G401 (cell line): ENCODE results near the gene MRPL41. TPM values are rescaled to one million over a fixed set of nuclear protein-coding genes. Genes with fewer than 3 reads are reported as not detected.
"Not testable (repeated sequence)": the region's sequence is repeated elsewhere in the genome, so short reads cannot be mapped to it uniquely, and the experiment has no call there.

ENCODE experiments used
- DNase-seq: peaks from one replicate; pipeline ENCODE4 v3.0.0-alpha.2; 2015; ENCODE audit warnings: low spot score
- in situ Hi-C: cut with HindIII; loops from 2 replicates; pipeline ENCODE4 v1.10.0; 2016; ENCODE audit warnings: low sequenced_read_pairs, mixed read lengths
- total RNA-seq: library from RNA; depleted of rRNA; stranded (reverse); fragments of >200 nt; shearing (Covaris generic); gene quantifications from 2 replicates; pipeline ENCODE4 v1.2.3, GENCODE V29; 2014

Gene MRPL41
- total RNA-seq, 1 experiment from 2014 or later, result 75.7 TPM

DNA sequence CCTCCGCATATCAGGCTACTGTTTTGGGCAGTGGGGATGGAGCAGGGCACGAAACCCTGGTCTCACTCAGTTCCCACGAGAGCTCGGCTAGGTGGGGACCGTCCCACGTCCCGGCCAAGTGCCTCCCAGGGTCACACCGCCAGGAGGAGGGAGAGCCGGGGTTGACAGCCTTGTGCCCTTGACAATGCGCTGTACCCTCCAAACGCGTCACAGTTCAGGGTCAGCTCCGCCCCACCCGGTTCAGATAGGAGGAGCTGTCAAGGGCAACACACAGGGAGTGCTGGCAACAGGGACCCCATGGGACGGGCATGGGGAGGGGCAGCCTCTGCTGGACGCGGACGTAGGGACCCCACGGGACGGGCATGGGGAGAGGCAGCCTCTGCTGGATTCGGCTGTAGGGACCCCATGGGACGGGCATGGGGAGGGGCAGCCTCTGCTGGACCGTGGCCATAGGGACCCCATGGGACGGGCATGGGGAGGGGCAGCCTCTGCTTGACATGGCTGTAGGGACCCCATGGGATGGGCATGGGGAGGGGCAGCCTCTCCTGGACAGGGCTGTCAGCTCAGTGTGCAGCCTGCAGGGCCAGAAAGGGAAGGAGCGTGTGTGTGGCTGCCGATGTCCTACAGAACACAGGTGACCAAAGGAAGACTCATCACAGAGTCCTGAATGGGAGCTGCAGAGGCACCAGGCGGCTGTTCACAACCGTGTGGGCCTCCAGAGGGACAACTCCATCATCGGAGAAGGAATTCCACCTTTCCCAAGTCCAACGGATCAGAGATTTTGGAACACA, 30.9 kb upstream of the MRPL41 start:
- in situ Hi-C loops, result no loop called here
- no peak for DNase-seq

DNA sequence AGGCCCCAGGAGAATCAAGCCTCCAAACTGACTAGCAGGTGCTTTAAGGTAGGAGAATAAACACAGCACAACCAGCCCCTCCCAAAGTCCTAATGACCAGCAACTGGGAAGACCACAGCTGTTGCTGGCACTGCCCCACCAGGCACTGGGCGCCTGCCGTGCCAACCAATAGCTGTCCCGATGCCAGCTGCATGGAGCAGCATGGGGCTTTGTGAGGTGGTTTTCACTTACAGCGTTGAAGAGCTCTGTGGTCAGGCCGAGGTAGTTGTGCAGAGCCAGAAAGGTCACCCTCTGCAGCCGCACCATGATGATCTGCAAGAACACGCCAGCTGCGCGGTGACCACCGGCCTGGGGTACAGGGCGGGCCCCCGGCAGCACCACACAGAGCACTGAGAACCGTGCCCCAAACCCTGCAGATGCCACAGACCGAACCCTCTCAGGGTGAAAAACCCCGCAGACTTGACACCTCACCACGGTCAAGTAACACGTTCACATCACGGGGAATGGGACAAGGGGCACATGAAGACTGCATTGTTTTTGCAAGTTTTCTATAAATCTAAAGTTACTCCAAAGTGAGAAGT, 30.2 kb upstream of the MRPL41 start:
- DNase-seq, result no peak
- in situ Hi-C loops, result no loop called here

DNA sequence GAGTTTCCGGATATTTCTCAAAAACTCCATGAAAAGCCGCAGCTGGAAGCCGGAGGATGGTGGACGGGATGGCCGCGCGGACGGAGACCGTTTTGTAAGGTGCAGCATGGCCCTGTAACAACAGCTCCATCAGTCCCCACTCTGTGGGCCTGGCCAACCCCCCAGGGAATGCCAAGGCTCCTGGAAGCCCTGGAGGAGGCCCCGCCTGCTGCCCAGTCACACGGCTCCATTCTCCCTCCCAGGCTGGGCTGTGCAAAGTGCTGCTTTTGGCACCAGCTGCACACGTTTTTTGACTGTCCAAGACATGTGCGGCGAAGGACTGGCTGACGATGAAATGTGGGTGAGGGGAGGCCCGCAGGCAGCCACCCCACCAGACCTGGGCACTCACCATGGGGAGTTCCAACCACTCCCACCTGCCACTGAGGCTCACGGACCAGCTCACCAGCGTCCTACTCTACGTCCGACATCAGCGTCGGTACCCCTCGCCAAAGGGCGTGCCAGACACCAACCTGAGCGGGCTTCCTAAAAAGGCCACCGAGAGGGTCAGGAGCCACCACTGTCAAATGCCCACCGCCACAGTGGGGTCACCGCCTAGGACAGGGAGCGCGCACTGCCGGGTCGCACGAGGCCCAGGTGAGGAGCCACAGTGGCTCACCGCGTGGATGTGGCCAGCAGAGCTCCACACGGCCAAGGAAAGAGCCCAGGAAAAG, 28.8 kb upstream of the MRPL41 start:
- DNase-seq, result no peak
- in situ Hi-C loops, result no loop called here

DNA sequence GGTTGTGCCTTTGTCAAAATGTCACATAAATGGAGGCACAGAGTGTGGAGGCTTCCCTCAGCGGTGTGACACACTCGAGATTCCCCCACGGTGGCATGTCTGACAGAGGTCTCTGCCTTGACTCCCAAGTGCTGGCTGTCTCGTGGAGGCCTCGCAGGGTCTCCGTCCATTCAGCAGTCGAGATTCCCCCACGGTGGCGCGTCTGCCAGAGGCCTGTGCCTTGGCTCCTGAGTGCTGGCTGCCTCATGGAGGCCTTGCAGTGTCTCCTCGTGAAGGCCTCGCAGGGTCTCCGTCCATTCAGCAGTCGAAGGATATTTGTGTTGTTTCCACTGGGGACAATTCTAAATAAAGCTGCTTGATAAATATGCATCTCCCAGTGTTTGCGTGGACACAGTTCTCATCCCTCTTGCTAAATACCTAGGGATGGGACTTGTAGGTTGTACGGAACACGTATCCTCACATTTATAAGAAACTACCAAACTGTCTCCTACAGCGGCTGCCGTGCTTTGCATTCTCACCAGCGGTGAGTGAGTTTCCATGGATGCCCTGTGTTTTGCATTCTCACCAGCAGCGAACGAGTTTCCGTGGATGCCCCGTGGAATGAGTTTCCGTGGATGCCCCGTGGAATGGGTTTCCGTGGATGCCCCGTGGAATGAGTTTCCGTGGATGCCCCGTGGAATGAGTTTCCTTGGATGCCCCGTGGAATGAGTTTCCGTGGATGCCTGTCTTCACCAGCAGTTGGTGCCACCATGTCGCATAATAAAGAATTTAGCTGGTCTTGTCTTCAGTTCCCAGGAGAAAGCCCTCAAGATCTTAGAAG, 27.3 kb upstream of the MRPL41 start:
- DNase-seq, result no peak
- in situ Hi-C loops, result no loop called here

DNA sequence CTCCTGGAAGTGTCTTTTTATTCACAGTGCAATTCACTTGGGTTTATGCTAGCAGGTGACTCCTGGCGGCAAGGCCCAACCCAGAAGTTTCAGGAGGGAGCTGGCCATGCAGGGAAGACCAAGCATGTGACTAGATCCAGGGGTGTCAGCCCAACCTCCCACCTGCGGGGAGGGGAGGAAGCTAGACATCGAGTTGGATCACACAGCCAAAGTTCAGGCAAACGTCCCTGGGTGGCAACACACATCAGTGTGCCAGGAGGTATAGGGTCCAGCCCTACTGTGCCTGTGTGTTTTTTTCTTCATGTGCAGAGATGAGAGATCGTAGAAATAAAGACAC, 26.7 kb upstream of the MRPL41 start:
- DNase-seq, result no peak
- in situ Hi-C loops, result no loop called here

DNA sequence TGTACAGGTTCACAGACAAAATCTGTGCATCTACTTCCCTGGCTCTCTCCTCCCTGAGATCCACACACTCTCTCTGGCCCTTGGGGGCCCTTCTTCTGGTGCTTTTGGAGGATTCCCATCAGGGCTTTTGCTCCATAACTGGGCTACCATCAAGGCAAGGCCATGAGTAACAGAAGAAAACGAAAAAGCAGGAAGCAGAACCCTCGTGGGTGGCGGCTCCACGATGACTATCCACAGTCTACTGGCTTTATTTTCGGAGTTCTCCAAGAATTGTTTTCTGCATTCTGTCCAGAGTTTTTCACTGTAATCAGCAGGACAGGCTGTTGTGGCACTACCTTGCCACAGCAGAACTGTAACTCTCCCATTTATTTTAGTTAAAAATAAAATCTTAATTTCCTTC, 21.3 kb upstream of the MRPL41 start:
- in situ Hi-C loops, result no loop called here

DNA sequence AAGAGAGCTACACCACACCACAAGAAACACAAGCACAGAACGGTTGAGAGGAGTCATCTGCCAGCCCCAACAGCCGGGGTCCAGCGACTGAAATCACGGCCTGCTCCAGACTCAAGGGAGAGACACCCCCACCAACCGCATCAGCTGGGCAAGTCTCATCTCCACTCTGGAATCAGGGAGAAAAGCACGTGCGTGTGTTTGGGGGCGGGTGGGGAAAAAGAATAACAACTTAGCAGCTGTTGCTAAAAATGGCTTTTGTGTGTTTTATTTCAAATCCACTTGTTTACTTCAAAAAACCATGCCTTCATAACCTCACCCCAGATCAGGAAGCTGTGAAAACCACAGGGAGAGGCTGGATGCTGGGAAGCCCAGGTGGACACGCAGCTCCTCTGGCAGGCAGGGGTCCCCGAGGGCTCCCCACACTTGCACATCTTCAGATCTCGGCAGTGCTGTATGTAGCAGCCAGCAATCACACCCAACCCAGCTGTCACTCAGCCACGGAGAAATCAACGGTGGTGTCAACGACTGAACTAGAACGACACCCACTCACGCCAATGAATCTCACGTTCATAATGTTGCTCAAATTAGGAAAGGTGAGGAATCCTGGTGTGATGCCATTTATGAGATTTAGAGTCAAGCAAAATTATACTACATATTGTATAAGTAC, 20.4 kb upstream of the MRPL41 start:
- in situ Hi-C loops, result no loop called here
- DNase-seq, result no peak

More for the DNA sequence above, 21.3 kb upstream of the MRPL41 start:
- DNase-seq, result no peak

DNA sequence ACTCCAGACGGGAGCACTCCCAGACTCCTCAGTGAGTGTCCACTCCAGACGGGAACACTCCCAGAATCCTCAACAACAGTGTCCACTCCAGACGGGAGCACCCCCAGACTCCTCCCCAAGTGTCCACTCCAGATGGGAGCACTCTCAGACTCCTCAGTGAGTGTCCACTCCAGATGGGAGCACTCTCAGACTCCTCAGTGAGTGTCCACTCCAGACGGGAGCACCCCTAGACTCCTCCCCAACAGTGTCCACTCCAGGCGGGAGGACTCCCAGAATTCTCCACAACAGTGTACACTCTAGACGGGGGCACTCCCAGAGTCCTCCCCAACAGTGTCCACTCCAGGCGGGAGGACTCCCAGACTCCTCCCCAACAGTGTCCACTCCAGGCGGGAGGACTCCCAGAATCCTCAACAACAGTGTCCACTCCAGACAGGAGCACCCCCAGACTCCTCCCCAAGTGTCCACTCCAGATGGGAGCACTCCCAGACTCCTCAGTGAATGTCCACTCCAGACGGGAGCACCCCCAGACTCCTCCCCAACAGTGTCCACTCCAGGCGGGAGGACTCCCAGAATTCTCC, 18.7 kb upstream of the MRPL41 start:
- DNase-seq, in situ Hi-C loops: not testable (repeated sequence)

DNA sequence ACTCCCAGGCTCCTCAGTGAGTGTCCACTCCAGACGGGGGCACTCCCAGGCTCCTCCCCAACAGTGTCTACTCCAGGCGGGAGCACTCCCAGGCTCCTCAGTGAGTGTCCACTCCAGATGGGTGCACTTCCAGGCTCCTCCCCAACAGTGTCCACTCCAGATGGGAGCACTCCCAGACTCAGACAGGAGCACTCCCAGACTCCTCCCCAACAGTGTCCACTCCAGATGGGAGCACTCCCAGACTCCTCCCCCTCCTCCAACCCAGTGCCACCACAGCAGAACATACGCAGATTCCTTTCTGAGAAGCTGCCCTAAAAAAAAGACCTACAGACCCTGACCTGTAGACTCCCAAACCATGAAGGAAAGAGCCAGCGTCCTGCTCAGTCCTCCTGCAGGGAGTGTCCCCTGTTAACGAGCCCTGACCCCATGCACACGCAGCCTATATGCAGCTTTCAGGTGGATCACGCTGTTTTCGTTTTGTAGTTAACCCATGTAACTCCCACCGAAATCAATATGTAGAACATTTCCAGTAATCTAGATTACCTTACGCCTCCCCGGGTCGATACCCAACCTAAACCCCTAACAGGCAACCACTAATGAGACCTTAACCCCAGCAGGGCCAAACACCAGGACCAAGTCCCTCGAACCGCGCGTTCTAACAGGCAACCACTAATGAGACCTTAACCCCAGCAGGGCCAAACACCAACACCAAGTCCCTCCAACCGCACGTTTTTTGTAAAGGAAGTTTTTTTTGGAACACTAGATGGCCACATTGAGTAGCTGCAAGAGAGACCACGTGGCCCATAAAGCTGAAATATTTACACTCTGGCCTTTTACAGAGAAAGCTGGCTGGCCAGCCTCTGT, 17.2 kb upstream of the MRPL41 start:
- in situ Hi-C loops, result no loop called here
- peak; percentile 53 for DNase-seq

DNA sequence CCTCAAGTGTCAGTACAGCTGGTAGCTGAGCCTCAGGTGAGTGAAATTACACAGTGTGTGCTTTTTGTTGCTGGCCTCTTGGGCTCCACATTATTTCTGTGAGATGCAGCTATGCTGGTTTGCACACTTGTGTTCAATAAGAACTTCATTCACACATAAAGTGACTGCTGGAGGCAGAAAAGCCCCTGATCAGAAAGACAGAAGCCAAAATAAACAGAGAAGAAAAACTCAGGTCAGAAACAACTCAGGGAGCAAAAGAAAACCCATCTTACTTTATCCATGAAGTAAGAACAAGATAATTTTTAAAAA, 16.6 kb upstream of the MRPL41 start:
- in situ Hi-C loops, result no loop called here
- DNase-seq, result no peak

DNA sequence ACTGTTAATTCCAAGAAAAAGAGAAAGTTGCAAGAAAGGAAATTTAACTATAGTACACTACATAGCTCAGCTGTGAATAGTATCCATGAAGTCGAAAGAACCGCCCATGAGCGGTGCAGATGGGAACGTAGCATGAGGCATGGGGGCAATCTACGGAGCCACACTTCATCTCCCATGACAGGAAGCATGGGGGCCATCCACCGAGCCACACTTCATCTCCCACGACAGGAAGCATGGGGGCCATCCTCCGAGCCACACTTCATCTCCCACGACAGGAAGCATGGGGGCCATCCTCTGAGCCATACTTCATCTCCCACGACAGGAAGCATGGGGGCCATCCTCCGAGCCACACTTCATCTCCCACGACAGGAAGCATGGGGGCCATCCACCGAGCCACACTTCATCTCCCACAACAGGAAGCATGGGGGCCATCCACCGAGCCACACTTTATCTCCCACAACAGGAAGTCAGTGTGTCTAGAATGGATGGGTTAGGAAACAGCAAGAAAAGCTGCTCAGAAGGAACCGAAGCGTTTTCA, 15.0 kb upstream of the MRPL41 start:
- DNase-seq, in situ Hi-C loops: not testable (repeated sequence)

DNA sequence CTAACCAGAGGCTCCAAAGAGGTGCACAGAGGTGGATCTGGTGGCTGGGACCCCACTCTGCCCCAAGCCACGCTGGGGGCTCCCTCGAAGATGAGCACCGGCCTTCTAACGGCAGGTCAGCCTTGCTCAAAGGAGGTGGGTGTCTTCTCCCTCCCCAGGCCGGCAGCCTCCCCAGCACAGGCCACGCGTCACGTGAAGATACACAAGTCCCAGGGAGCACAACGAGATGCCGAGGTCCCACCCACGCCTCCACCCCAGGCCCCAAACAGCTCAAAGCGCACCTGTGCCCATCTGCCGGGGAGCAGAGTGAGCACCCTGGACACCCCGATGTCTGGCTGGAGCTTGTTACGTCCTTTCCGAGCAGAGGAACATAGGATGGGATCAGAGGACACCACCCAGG, 13.6 kb upstream of the MRPL41 start:
- in situ Hi-C loops, result no loop called here
- DNase-seq, result no peak

DNA sequence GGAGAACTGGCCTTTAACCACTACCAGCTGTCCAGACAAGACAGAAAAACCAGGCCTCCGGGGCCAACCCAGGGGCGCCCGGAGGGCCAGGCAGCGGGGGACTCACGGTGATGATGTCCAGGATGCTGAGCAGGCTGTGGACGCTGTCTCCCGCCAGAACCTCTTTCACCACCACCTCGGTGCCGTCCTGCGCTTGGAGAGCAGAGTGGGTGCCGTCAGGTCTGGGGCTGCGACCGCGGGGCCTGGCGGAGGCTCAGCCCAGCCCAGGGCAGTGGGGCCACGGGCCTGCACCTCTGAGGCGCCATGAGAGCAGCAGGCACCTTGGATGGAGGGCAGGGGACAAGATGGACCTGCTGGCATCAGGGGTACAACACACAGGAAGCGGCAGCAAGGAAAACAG, 11.1 kb upstream of the MRPL41 start:
- in situ Hi-C loops, result no loop called here

DNA sequence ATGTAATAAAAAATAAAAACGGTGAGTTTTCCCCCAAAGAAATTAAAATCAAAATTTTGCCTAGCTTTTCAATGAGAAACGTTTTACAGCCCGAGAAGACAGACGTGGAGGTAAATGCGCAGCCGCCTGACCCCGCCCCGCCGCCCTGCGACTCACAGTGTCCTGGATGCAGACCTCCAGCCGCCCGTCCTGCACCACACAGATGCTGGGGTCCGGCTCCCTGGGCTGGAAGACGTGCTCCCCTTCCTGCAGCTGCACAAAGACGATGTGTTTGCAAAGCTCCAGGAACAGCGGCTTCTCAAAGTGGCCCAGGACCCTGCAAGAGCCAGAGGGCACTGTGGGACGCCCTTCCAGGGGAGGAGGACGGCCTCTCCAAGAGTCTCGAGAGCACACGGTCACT, 9.2 kb upstream of the MRPL41 start:
- in situ Hi-C loops, result no loop called here
- no peak for DNase-seq

More for the DNA sequence above, 11.1 kb upstream of the MRPL41 start:
- DNase-seq, result no peak

DNA sequence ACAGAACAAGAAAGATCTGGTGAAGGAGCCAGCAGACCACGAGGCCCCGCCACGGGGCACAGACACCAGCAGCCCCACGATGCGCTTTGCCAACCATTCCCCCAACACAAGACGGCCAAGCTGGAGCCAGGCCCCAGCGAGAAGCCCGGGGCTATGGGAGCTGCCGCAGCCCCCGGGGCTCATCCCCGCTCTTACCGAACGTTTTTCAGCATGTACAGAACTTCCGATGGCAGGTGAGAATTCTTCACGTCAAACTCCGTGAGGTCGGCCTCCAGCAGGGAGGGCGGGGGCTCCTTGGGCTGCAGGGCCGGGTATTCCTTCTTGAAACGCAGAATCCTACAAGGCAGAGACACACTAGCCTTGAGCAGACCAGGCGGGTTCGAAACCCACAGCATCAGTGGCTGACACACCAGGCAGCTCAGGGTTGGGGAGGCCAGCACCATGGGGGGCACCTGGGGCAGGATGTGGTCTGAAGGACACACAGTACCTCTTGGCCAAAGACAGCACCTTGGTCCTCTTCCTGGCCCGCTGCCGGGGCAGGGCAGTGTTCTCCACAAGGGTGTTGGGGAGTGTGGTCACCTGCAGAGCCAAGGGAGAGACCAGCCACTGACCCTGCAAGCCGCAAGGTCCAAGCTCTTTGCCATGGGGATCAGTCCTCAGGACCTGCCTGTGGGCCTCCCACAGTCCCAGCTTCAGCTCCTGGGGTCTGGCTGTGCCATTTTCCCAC, 8.3 kb upstream of the MRPL41 start:
- in situ Hi-C loops, result no loop called here

DNA sequence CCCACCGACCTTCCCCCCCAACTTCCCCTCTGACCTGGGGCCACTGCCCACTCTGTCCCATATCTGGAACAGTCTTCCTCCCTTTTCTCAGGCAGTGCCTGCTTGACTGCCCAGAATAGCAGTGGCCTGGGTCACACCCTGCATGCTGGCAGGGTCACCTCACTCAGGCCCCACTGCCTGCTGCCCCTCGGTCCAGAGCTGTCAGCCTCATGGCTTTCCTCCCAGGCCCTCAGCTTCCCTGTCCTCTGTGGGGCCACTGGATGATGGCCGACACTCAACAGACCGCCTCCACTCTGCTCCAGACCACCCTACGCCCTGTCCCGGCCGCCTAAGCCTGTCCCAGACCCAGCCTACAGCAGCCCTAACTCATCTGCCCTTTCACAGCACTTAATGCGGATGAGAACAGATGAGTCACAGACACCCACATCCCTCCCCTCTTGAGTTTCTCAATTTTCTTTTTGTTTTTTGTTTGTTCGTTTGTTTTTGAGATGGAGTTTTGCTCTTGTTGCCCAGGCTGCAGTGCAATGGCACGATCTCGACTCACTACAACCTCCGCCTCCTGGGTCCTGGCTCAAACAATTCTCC, 7.4 kb upstream of the MRPL41 start:
- in situ Hi-C loops, result no loop called here
- no peak for DNase-seq

More for the DNA sequence above, 8.3 kb upstream of the MRPL41 start:
- no peak for DNase-seq

DNA sequence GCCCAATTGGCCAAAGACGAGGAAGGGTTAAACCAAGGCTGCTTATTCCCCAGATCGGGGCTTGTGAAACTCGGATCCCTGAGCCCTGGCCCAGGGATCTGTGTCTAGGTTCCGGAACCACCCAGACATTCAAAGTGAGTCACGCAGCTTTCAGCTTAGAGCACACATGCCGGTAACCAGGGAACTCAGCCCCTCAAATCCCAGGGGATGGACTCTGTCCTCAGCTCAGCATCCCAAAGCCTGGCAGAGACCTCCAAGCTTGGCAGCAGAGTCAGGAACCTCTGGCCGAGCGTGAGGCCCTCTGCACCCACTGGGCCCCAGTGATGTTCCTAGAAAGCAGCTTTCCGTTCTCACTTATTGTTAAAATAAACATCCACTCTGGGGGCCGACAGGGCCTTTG, 6.6 kb upstream of the MRPL41 start:
- DNase-seq, result no peak
- in situ Hi-C loops, result no loop called here
